ENCODE measurements around the gene AGPAT2.

AGPAT2 gene

DNA sequence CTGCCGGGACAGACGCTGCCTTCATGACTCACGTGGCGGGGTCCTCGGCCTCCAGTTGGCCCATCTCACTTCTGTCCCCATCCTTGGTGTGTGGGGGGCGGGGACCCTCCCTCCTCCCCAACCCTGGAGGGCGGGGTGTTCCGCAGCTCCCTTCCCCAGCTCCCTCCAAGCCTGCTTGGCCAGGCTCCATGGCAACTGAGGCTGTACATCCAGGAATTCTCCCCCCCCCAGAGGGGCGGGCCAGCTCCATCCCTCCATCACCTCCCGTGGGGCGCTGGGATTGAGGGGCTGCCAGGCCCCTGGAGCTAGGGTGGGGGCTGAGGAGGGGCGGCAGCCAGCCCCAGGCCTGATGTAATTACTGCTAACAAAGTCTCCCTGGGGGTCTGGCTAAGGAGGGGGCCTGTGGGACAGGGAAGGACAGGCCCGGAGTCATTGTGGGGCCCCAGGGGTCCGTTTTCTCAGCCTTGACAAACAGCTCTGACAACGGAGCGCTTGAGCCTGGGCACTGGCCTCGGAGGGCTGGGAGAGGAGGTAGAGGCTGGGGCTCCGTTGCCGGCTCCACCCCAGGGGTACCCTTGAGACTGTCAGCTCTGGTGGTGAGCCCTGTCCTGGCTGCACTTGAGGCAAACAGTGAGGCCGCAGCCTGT lies 33.1 kb upstream of the AGPAT2 start:
- TF ChIP-seq, protein P1, sequence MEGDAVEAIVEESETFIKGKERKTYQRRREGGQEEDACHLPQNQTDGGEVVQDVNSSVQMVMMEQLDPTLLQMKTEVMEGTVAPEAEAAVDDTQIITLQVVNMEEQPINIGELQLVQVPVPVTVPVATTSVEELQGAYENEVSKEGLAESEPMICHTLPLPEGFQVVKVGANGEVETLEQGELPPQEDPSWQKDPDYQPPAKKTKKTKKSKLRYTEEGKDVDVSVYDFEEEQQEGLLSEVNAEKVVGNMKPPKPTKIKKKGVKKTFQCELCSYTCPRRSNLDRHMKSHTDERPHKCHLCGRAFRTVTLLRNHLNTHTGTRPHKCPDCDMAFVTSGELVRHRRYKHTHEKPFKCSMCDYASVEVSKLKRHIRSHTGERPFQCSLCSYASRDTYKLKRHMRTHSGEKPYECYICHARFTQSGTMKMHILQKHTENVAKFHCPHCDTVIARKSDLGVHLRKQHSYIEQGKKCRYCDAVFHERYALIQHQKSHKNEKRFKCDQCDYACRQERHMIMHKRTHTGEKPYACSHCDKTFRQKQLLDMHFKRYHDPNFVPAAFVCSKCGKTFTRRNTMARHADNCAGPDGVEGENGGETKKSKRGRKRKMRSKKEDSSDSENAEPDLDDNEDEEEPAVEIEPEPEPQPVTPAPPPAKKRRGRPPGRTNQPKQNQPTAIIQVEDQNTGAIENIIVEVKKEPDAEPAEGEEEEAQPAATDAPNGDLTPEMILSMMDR (IDR thresholded peaks at IDR 0.05; ENCODE audit: low read depth, low read length, missing control alignments): no peak
- H3K4me3 ChIP-seq (ENCODE audit: low read depth, low read length): no peak overlapping the region
- DNase-seq (ENCODE audit: low read depth): no peak

- no peak overlapping the region for H3K4me3 ChIP-seq (ENCODE audit: low read depth, low read length)
- TF ChIP-seq, protein P1 (IDR thresholded peaks at IDR 0.05; ENCODE audit: low read depth, low read length, missing control alignments): no peak
- DNase-seq (ENCODE audit: low read depth): no peak
Measured at GRCh38 chr9:136719195-136719880, 32.1 kb upstream of the AGPAT2 start.

- H3K4me3 ChIP-seq (ENCODE audit: low read depth, low read length): no peak overlapping the region
- no peak for DNase-seq (ENCODE audit: low read depth)
- TF ChIP-seq, protein P1 (IDR thresholded peaks at IDR 0.05; ENCODE audit: low read depth, low read length, missing control alignments): no peak
Measured at GRCh38 chr9:136718345-136719194, 31.3 kb upstream of the AGPAT2 start.

DNA sequence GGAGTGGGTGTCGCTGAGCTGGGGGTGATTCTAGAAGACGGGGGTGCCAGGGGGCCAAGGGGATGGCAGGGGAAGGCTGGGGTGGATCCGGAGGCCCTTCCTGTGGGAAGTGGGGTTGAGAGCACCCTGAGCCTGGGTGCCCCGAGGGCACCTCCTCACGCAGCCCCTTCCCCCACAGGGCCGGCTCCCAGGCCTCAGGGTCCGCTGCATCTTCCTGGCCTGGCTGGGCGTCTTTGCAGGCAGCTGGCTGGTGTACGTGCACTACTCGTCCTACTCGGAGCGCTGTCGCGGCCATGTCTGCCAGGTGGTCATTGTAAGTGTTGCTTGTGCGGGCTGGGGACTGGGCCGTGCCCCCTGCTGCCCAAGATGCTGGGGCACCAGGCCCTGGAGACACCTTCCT lies 30.1 kb upstream of the AGPAT2 start:
- DNase-seq (ENCODE audit: low read depth): no peak
- H3K4me3 ChIP-seq (ENCODE audit: low read depth, low read length): no peak overlapping the region
- TF ChIP-seq, protein P1 (IDR thresholded peaks at IDR 0.05; ENCODE audit: low read depth, low read length, missing control alignments): no peak

- TF ChIP-seq, protein P1 (IDR thresholded peaks at IDR 0.05; ENCODE audit: low read depth, low read length, missing control alignments): no peak
- H3K4me3 ChIP-seq (ENCODE audit: low read depth, low read length): no peak overlapping the region
- no peak for DNase-seq (ENCODE audit: low read depth)
Measured at GRCh38 chr9:136714893-136715274, 27.6 kb upstream of the AGPAT2 start.

- TF ChIP-seq, protein P1 (IDR thresholded peaks at IDR 0.05; ENCODE audit: low read depth, low read length, missing control alignments): no peak
- H3K4me3 ChIP-seq (ENCODE audit: low read depth, low read length): no peak overlapping the region
- no peak for DNase-seq (ENCODE audit: low read depth)
Measured at GRCh38 chr9:136714096-136714892, 27.0 kb upstream of the AGPAT2 start.
